HG02852 (cell line): ENCODE data around the gene UTP3.
"Not testable (repeated sequence)": the region's sequence is repeated elsewhere in the genome, so short reads cannot be mapped to it uniquely, and the experiment has no call there.

ENCODE experiments used
- ATAC-seq: cut with Tn5 transposase; IDR thresholded peaks from one replicate; pipeline ENCODE4 v1.9.1; 2021; ENCODE audit warnings: mild to moderate bottlenecking, moderate library complexity; ENCODE audit not compliant: unreplicated experiment

UTP3 gene

GRCh38 chr4:70714079-70714887 lies 26.0 kb downstream of the UTP3 start:
- ATAC-seq, result peak; percentile 46

GRCh38 chr4:70715097-70715496 lies 26.8 kb downstream of the UTP3 start:
- no peak for ATAC-seq

GRCh38 chr4:70718811-70719604 lies 30.7 kb downstream of the UTP3 start:
- ATAC-seq, result no peak

- no peak for ATAC-seq
Observed at GRCh38 chr4:70721747-70722146, 33.4 kb downstream of the UTP3 start, which contains the start of gene RUFY3. TSS of gene RUFY3 (plus strand) at chr4:70721964. CDS start at chr4:70722574, 610 bp downstream.

GRCh38 chr4:70722199-70722791 lies 34.0 kb downstream of the UTP3 start:
- no peak for ATAC-seq

GRCh38 chr4:70724463-70724862 lies 36.1 kb downstream of the UTP3 start:
- no peak for ATAC-seq

- no peak for ATAC-seq
Observed at GRCh38 chr4:70725633-70726032, 37.3 kb downstream of the UTP3 start.

- ATAC-seq, result not testable (repeated sequence)
Observed at GRCh38 chr4:70726515-70726914, 38.2 kb downstream of the UTP3 start.

GRCh38 chr4:70728091-70728490 lies 39.8 kb downstream of the UTP3 start:
- ATAC-seq, result no peak

GRCh38 chr4:70732878-70733277 lies 44.5 kb downstream of the UTP3 start:
- not testable (repeated sequence) for ATAC-seq

GRCh38 chr4:70734168-70734954 lies 46.0 kb downstream of the UTP3 start:
- peak; percentile 93 for ATAC-seq

- ATAC-seq, result no peak
Observed at GRCh38 chr4:70734971-70735370, 46.6 kb downstream of the UTP3 start.

GRCh38 chr4:70735915-70736314 lies 47.6 kb downstream of the UTP3 start:
- ATAC-seq, result not testable (repeated sequence)

GRCh38 chr4:70737006-70737405 lies 48.7 kb downstream of the UTP3 start:
- no peak for ATAC-seq

- no peak for ATAC-seq
Observed at GRCh38 chr4:70737409-70737808, 49.1 kb downstream of the UTP3 start.

GRCh38 chr4:70739496-70740337 lies 51.4 kb downstream of the UTP3 start:
- no peak for ATAC-seq
